A549 (cell line): ENCODE results near the gene GNG7. TPM values are rescaled to one million over a fixed set of nuclear protein-coding genes. Genes with fewer than 3 reads are reported as not detected.

ENCODE experiments used
- ATAC-seq, 2 experiments: fragments of 200-7000 bp in 1 of 2; fragments of >200 bp in 1 of 2; cut with Nextera tagmentation in 1 of 2; cut with Tn5 transposase in 1 of 2; 3 replicates each; pipeline versions ENCODE4 v1.8.0 to v1.9.1; 2018 to 2020; ENCODE audit warnings: mild to moderate bottlenecking in 1 of 2, moderate library complexity in 1 of 2
- CTCF ChIA-PET: fragments of 300-600 bp; sonication (Branson Sonifier 250); formaldehyde crosslinking; extraction: SDS; loops from one replicate; lab custom pipeline; 2021; ENCODE audit warnings: antibody characterized with exemption, inconsistent platforms; lab: Yijun Ruan, JAX
- POLR2A ChIA-PET: fragments of 350-600 bp; formaldehyde crosslinking; extraction: SDS; loops from one replicate; lab custom pipeline; 2021; ENCODE audit warnings: antibody characterized with exemption, inconsistent platforms; lab: Yijun Ruan, JAX
- DNase-seq, 2 experiments: peaks; one replicate each; pipeline versions ENCODE4 v3.0.0 to v3.0.0-alpha.2; 2011 to 2016; ENCODE audit warnings: low read depth in 1 of 2, low spot score in 1 of 2
- FAIRE-seq: peaks from 2 replicates; lab custom pipeline; 2011; peaks lifted over from hg19 to GRCh38; lab: Jason Lieb, UNC
- H3K27ac ChIP-seq, 2 experiments: fragments of >200 bp; sonication (Bioruptor Twin); formaldehyde crosslinking; 3 replicates each; pipeline ENCODE4 v1.5.1; 2016 to 2017
- H3K4me1 ChIP-seq: fragments of >200 bp; sonication (Bioruptor Twin); formaldehyde crosslinking; 3 replicates; pipeline ENCODE4 v1.6.1; 2016
- H3K4me2 ChIP-seq: fragments of >200 bp; sonication (Bioruptor Twin); formaldehyde crosslinking; 3 replicates; pipeline ENCODE4 v1.6.1; 2016
- H3K4me3 ChIP-seq: fragments of >200 bp; sonication (Bioruptor Twin); formaldehyde crosslinking; 3 replicates; pipeline ENCODE4 v1.5.1; 2016
- H3K9me3 ChIP-seq: fragments of >200 bp; sonication (Bioruptor Twin); formaldehyde crosslinking; 3 replicates; pipeline ENCODE4 v1.6.1; 2016
- CBX2 ChIP-seq: fragments of 200-600 bp; sonication (generic); IDR thresholded peaks from 2 replicates; pipeline ENCODE4 v1.6.1; 2016; ENCODE audit warnings: low read depth, mild to moderate bottlenecking, borderline replicate concordance
- CBX8 ChIP-seq: fragments of 200-600 bp; sonication (generic); IDR thresholded peaks from 2 replicates; pipeline ENCODE4 v1.6.1; 2016
- CEBPB ChIP-seq, 2 experiments: fragments of >200 bp in 1 of 2; sonication (Bioruptor Twin) in 1 of 2; formaldehyde crosslinking in 1 of 2; IDR thresholded peaks; 2 replicates each; pipeline ENCODE4 v1.6.1; 2012 to 2016
- CHD2 ChIP-seq: fragments of 150-350 bp; IDR thresholded peaks from 2 replicates; pipeline ENCODE4 v1.6.1; 2014; ENCODE audit warnings: low read length; ENCODE audit not compliant: partially characterized antibody
- CHD4 ChIP-seq: fragments of 200-600 bp; sonication (generic); IDR thresholded peaks from 2 replicates; pipeline ENCODE4 v1.6.1; 2016; ENCODE audit warnings: antibody characterized with exemption, mild to moderate bottlenecking, borderline replicate concordance
- EHF ChIP-seq: fragments of 250-450 bp; sonication (Bioruptor Pico); IDR thresholded peaks from 2 replicates; pipeline ENCODE4 v1.5.0; 2020; ENCODE audit warnings: mild to moderate bottlenecking
- EHMT2 ChIP-seq: fragments of 200-600 bp; sonication (generic); IDR thresholded peaks from 2 replicates; pipeline ENCODE4 v1.6.1; 2016; ENCODE audit warnings: antibody characterized with exemption, low read depth, mild to moderate bottlenecking, moderate library complexity
- ESRRA ChIP-seq: fragments of 150-350 bp; IDR thresholded peaks from 2 replicates; pipeline ENCODE4 v1.6.1; 2014; ENCODE audit warnings: mild to moderate bottlenecking, low read length, borderline replicate concordance
- GATA3 ChIP-seq: IDR thresholded peaks from 2 replicates; pipeline ENCODE4 v1.6.1; 2012; ENCODE audit warnings: borderline replicate concordance
- HOXA7 ChIP-seq: fragments of 250-450 bp; sonication (Bioruptor Pico); IDR thresholded peaks from 2 replicates; pipeline ENCODE4 v1.5.0; 2020; ENCODE audit warnings: mild to moderate bottlenecking, moderate library complexity
- JUNB ChIP-seq: fragments of >200 bp; sonication (Bioruptor Twin); formaldehyde crosslinking; IDR thresholded peaks from 2 replicates; pipeline ENCODE4 v1.6.1; 2016
- KDM5A ChIP-seq: fragments of 200-600 bp; sonication (generic); IDR thresholded peaks from 2 replicates; pipeline ENCODE4 v1.6.1; 2016; ENCODE audit warnings: antibody characterized with exemption, mild to moderate bottlenecking
- NFE2L2 ChIP-seq: fragments of 150-350 bp; conservative IDR thresholded peaks from 2 replicates; pipeline ENCODE4 v1.6.1; 2014; ENCODE audit warnings: low read length
- NPAS2 ChIP-seq: fragments of 250-450 bp; sonication (Bioruptor Pico); IDR thresholded peaks from 2 replicates; pipeline ENCODE4 v1.8.0; 2022; ENCODE audit warnings: mild to moderate bottlenecking, moderate library complexity, borderline replicate concordance
- POLR2A ChIP-seq: IDR thresholded peaks from 2 replicates; pipeline ENCODE4 v1.6.1; 2012; ENCODE audit warnings: mild to moderate bottlenecking, low read length
- RAD21 ChIP-seq, 2 experiments: fragments of >200 bp in 1 of 2; sonication (Bioruptor Twin) in 1 of 2; formaldehyde crosslinking in 1 of 2; IDR thresholded peaks in 1 of 2; conservative IDR thresholded peaks in 1 of 2; 2 replicates in 1 of 2; 3 replicates in 1 of 2; pipeline ENCODE4 v1.6.1; 2012 to 2018; ENCODE audit warnings: inconsistent platforms in 1 of 2
- RFX5 ChIP-seq: fragments of 450-650 bp; IDR thresholded peaks from 2 replicates; pipeline ENCODE4 v1.7.1; 2014; ENCODE audit warnings: antibody characterized with exemption, mild to moderate bottlenecking, moderate library complexity
- TFCP2L1 ChIP-seq: fragments of 250-450 bp; sonication (Bioruptor Pico); IDR thresholded peaks from 2 replicates; pipeline ENCODE4 v1.5.0; 2021; ENCODE audit warnings: mild to moderate bottlenecking
- ZSCAN20 ChIP-seq: fragments of 250-450 bp; sonication (Bioruptor Pico); IDR thresholded peaks from 2 replicates; pipeline ENCODE4 v1.8.0; 2022; ENCODE audit warnings: mild to moderate bottlenecking, moderate library complexity
- WGBS: methylation state at CpG from one replicate; pipeline ENCODE4 v1.1.6; 2017; ENCODE audit errors: missing lambda C conversion rate; 5-methylcytosine and 5-hydroxymethylcytosine counted together
- polyA plus RNA-seq, 4 experiments: library from polyadenylated mRNA; depleted of rRNA in 3 of 4; stranded (reverse); fragments of >200 nt; fragmentation: RNase III in 1 of 4; extraction: RNeasy Plus Mini Kit Qiagen cat#74134 plus additional on column Dnase treatment in 1 of 4; gene quantifications; 2 replicates in 3 of 4; 3 replicates in 1 of 4; pipeline ENCODE4 v1.2.3, GENCODE V29; 2011 to 2017
- TF ChIP-seq, protein P1 (sequence below): IDR thresholded peaks from 2 replicates; pipeline ENCODE4 v1.6.1; 2012
- TF ChIP-seq, protein P2 (sequence below): fragments of 250-450 bp; sonication (Bioruptor Pico); IDR thresholded peaks from 2 replicates; pipeline ENCODE4 v1.5.0; 2021; ENCODE audit warnings: mild to moderate bottlenecking, moderate library complexity, borderline replicate concordance
- TF ChIP-seq, protein P3 (sequence below): IDR thresholded peaks from 2 replicates; pipeline ENCODE4 v1.6.1; 2012; ENCODE audit warnings: low read depth, borderline replicate concordance
- TF ChIP-seq, protein P4 (sequence below): fragments of 250-450 bp; sonication (Bioruptor Pico); IDR thresholded peaks from 2 replicates; pipeline ENCODE4 v1.5.0; 2020; ENCODE audit warnings: low read depth, mild to moderate bottlenecking, moderate library complexity

GNG7 gene
- polyA plus RNA-seq, 2 of the 4 experiments (the other 2 are of a cell fraction) = 0.06 to 0.08 TPM

DNA sequence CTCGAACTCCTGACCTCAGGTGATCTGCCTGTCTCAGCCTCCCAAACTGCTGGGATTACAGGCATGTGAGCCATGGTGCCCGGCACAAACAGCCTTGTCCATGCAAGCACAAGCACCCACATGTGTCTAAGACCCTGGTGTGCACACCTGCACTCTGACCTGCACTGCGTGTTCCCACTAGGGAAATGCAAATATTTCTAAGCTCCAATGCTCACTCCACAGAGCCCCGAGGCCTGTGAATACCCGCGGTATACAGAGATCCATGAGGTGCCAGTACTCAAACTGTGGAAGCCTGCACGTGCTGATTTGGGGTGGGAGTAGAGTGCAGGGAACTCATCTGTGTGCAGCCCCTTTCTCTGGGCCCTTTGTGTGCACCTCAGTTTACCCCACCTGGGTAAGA is 211.8 kb downstream of the GNG7 start:
- no peak for ATAC-seq
- Histone ChIP-seq H3K27ac (peak overlapping the region; percentile 83 to 95), H3K4me3 (no peak overlapping the region), H3K9me3 (no peaks in the 10 kb centered on the region), H3K4me2 (peak overlapping the region; percentile 64), H3K4me1 (peaks cover 55% of the 10 kb centered on the region)
- POLR2A ChIA-PET = interaction anchor here (7.3 kb wide), 1 partner anchor 14 kb away, joined by 64 read pairs; the partner anchor contains the start of gene GADD45B
- CTCF ChIA-PET = interaction anchor here (0.7 to 1.4 kb wide), 4 partner anchors 10 to 88 kb away, joined by 3 to 4 read pairs (median 3); no protein-coding TSS in a partner anchor
- no peak for FAIRE-seq
- 47% methylated on average over 7 of the region's 7 CpGs for WGBS
- TF ChIP-seq CEBPB (IDR thresholded peaks at IDR 0.05) (no peak), CBX8 (no peak)
- no peak for DNase-seq

DNA sequence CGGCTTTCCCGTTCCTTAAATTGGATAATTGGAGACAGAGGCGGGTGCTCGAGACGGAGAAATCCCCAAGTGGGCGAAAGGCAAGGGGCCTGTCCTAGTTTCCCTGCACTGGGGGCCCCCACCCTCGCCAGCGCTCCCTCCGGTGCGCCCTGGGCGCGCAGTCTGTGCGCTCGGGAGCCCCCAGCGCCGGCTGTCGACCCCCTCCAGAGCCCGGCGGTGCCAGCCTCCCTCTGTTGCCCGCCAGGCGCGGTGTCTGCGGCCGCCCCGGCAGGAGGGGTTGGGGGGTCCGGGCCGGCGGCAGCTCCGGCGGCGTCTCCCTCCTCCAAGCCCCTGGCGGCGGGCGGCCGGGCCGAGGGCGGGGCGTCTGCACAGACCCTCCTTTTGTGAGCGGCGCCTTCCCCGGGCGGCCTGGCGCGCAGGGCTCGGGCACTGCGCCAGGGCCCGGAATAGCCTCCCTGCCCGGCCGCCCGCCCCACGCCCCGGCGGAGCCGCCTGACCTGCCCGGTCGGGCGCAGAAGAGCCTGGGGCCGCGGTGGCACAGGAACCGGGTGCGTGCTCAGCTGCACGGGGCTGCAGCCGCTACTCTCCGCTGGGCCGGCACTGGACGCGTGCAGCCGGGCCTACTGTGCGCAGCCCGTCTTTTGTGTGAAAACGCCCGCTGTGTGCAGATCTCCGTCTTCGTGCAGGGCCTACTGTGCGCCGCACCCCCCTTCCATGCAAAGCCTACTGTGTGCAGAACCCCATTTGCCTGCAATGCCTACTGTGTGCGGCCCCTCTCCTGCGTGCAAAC is 213.4 kb downstream of the GNG7 start:
- Histone ChIP-seq H3K4me3 (peak overlapping the region; percentile 22; the same call in 1 of the 3 replicates), H3K4me2 (peak overlapping the region; percentile 75), H3K9me3 (no peaks in the 10 kb centered on the region), H3K4me1 (peaks cover 49% of the 10 kb centered on the region)
- DNase-seq = peak in 1 of 2 experiments; percentile 53
- no peak for FAIRE-seq
- no peak for TF ChIP-seq CBX2
- no peak for TF ChIP-seq JUNB
- TF ChIP-seq, protein P1, sequence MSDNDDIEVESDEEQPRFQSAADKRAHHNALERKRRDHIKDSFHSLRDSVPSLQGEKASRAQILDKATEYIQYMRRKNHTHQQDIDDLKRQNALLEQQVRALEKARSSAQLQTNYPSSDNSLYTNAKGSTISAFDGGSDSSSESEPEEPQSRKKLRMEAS = 0 out of 2 replicates have a peak, but pooled peaks have one; percentile 25
- TF ChIP-seq ZSCAN20 (CRISPR knock-in tag) = no peak
- peak; percentile 56; the same call in 1 of the 2 replicates for TF ChIP-seq CHD4
- TF ChIP-seq CHD2 = no peak
- TF ChIP-seq, all 56 proteins: peak for 2
- H3K27ac ChIP-seq = peak overlapping the region; percentile 77 to 89
- ChIA-PET POLR2A (interaction anchor here (7.3 kb wide), 1 partner anchor 13 kb away, joined by 64 read pairs; the partner anchor contains the start of gene GADD45B), CTCF (interaction anchor here (0.7 to 1.4 kb wide), 2 partner anchors 45 to 91 kb away, joined by 3 to 4 read pairs; no protein-coding TSS in a partner anchor)
- 42% methylated on average over 14 of the region's 78 CpGs for WGBS
- ATAC-seq = peak; percentile 65 to 69

DNA sequence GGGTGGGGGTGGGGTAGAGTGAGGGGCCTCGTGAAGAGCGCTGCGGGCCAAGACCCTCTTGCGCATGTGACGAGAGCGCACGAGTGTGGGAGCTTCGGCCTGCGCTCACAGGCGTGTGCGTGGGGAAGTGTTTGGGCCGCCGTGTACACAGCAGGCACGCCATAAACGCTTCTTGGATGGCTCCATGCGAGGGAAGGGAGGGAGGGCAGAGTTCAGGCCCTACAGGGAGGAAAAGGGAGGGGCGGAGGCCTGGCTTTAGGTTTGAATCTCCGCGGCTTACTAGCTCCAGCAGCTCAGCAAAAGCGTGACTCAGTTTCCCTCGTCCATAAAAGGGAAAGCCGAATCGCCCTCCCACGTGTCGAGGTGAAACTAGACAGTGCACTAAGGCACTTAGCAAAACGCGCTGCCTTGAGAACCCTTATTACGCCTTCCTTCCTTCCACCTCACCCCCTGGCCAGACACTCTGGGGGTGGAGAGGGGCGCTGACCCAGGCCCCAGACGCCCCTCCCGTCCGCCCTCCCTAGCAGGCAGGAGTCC is 214.0 kb downstream of the GNG7 start:
- Histone ChIP-seq H3K9me3 (no peaks in the 10 kb centered on the region), H3K27ac (peak overlapping the region; percentile 77 to 89; a peak in 5 of 6 replicates), H3K4me3 (no peak overlapping the region), H3K4me1 (peaks cover 42% of the 10 kb centered on the region), H3K4me2 (peak overlapping the region; percentile 75)
- DNase-seq = no peak
- ATAC-seq = no peak
- ChIA-PET POLR2A (interaction anchor here (1.0 kb wide), 1 partner anchor 12 kb away, joined by 4 read pairs; no protein-coding TSS in a partner anchor), CTCF (interaction anchor here (1.2 kb wide), 1 partner anchor 14 kb away, joined by 3 read pairs; no protein-coding TSS in a partner anchor)
- TF ChIP-seq NPAS2 (CRISPR knock-in tag) (no peak), POLR2A (no peak), NFE2L2 (no peak), EHMT2 (no peak), RFX5 (no peak), HOXA7 (CRISPR knock-in tag) (no peak), EHF (no peak), KDM5A (no peak), GATA3 (no peak), RAD21 (conservative IDR thresholded peaks at IDR 0.05 in 1 of 2, IDR thresholded peaks at IDR 0.05 in 1 of 2) (no peak), ESRRA (no peak), TFCP2L1 (CRISPR knock-in tag) (no peak)
- TF ChIP-seq, protein P2, sequence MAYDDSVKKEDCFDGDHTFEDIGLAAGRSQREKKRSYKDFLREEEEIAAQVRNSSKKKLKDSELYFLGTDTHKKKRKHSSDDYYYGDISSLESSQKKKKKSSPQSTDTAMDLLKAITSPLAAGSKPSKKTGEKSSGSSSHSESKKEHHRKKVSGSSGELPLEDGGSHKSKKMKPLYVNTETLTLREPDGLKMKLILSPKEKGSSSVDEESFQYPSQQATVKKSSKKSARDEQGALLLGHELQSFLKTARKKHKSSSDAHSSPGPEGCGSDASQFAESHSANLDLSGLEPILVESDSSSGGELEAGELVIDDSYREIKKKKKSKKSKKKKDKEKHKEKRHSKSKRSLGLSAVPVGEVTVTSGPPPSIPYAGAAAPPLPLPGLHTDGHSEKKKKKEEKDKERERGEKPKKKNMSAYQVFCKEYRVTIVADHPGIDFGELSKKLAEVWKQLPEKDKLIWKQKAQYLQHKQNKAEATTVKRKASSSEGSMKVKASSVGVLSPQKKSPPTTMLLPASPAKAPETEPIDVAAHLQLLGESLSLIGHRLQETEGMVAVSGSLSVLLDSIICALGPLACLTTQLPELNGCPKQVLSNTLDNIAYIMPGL = no peak
- TF ChIP-seq, protein P3, sequence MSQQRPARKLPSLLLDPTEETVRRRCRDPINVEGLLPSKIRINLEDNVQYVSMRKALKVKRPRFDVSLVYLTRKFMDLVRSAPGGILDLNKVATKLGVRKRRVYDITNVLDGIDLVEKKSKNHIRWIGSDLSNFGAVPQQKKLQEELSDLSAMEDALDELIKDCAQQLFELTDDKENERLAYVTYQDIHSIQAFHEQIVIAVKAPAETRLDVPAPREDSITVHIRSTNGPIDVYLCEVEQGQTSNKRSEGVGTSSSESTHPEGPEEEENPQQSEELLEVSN = no peak
- TF ChIP-seq, protein P4, sequence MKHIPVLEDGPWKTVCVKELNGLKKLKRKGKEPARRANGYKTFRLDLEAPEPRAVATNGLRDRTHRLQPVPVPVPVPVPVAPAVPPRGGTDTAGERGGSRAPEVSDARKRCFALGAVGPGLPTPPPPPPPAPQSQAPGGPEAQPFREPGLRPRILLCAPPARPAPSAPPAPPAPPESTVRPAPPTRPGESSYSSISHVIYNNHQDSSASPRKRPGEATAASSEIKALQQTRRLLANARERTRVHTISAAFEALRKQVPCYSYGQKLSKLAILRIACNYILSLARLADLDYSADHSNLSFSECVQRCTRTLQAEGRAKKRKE (CRISPR knock-in tag) = no peak
- 92% methylated on average over 29 of the region's 32 CpGs for WGBS
- FAIRE-seq = no peak
